Esophagus muscularis mucosa (tissue), 4 donors: ENCODE data around the gene NF2.

Source experiments
- EP300 ChIP-seq: sonication (generic); formaldehyde crosslinking; IDR thresholded peaks from one replicate; pipeline ENCODE4 v1.6.1; 2017; ENCODE audit warnings: antibody characterized with exemption
- POLR2A ChIP-seq: fragments of 450-650 bp; IDR thresholded peaks from one replicate; pipeline ENCODE4 v1.6.1; 2017; ENCODE audit warnings: antibody characterized with exemption, moderate library complexity, mild to moderate bottlenecking, low read depth
- TF ChIP-seq, protein P1 (sequence below), 3 experiments: fragments of 200-600 bp in 2 of 3; fragments of 450-650 bp in 1 of 3; sonication (generic) in 2 of 3; IDR thresholded peaks; one replicate each; pipeline ENCODE4 v1.5.1; 2017 to 2019; ENCODE audit warnings: antibody characterized with exemption in 3 of 3, mild to moderate bottlenecking in 2 of 3, moderate library complexity in 1 of 3

GRCh38 chr22:29638678-29639077, 35.2 kb downstream of the NF2 start:
- TF ChIP-seq, protein P1, sequence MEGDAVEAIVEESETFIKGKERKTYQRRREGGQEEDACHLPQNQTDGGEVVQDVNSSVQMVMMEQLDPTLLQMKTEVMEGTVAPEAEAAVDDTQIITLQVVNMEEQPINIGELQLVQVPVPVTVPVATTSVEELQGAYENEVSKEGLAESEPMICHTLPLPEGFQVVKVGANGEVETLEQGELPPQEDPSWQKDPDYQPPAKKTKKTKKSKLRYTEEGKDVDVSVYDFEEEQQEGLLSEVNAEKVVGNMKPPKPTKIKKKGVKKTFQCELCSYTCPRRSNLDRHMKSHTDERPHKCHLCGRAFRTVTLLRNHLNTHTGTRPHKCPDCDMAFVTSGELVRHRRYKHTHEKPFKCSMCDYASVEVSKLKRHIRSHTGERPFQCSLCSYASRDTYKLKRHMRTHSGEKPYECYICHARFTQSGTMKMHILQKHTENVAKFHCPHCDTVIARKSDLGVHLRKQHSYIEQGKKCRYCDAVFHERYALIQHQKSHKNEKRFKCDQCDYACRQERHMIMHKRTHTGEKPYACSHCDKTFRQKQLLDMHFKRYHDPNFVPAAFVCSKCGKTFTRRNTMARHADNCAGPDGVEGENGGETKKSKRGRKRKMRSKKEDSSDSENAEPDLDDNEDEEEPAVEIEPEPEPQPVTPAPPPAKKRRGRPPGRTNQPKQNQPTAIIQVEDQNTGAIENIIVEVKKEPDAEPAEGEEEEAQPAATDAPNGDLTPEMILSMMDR (IDR thresholded peaks at IDR 0.05): no peak
- TF ChIP-seq EP300 (no peak), POLR2A (no peak)
